Effector CD4-positive, alpha-beta T cell (primary cell): Measurements from ENCODE around the gene DCAF17.
"Not testable (repeated sequence)": the region's sequence is repeated elsewhere in the genome, so short reads cannot be mapped to it uniquely, and the experiment has no call there.

Experiments used
- DNase-seq: peaks from one replicate; pipeline ENCODE4 v3.0.0-alpha.2; 2020

The DCAF17 gene

GRCh38 chr2:171460537-171460936 lies 26.5 kb downstream of the DCAF17 start:
- DNase-seq: no peak

- DNase-seq: no peak
Measured at GRCh38 chr2:171469176-171469575, 35.1 kb downstream of the DCAF17 start.

- DNase-seq: no peak
Measured at GRCh38 chr2:171470129-171470528, 36.1 kb downstream of the DCAF17 start.

GRCh38 chr2:171475979-171476378 lies 42.0 kb downstream of the DCAF17 start:
- DNase-seq: no peak

GRCh38 chr2:171478345-171478744 lies 44.3 kb downstream of the DCAF17 start:
- no peak for DNase-seq

GRCh38 chr2:171479154-171479814 lies 45.3 kb downstream of the DCAF17 start:
- DNase-seq: no peak

GRCh38 chr2:171480908-171481307 lies 46.9 kb downstream of the DCAF17 start:
- DNase-seq: no peak

GRCh38 chr2:171482308-171482707 lies 48.3 kb downstream of the DCAF17 start:
- no peak for DNase-seq

GRCh38 chr2:171482877-171483276 lies 48.9 kb downstream of the DCAF17 start:
- DNase-seq: no peak

- DNase-seq: no peak
Measured at GRCh38 chr2:171483793-171484192, 49.8 kb downstream of the DCAF17 start.

GRCh38 chr2:171485116-171485515 lies 51.1 kb downstream of the DCAF17 start:
- no peak for DNase-seq

- no peak for DNase-seq
Measured at GRCh38 chr2:171487201-171487600, 53.2 kb downstream of the DCAF17 start.

- DNase-seq: no peak
Measured at GRCh38 chr2:171487803-171488259, 53.8 kb downstream of the DCAF17 start.

GRCh38 chr2:171490577-171490976 lies 56.6 kb downstream of the DCAF17 start:
- DNase-seq: no peak

GRCh38 chr2:171491292-171491691 lies 57.3 kb downstream of the DCAF17 start:
- no peak for DNase-seq

GRCh38 chr2:171492664-171493063 lies 58.6 kb downstream of the DCAF17 start:
- DNase-seq: no peak

GRCh38 chr2:171497664-171498063 lies 63.6 kb downstream of the DCAF17 start:
- DNase-seq: not testable (repeated sequence)

GRCh38 chr2:171505374-171505773 lies 71.3 kb downstream of the DCAF17 start:
- DNase-seq: no peak

- no peak for DNase-seq
Measured at GRCh38 chr2:171509945-171510731, 76.1 kb downstream of the DCAF17 start.

GRCh38 chr2:171512014-171512413 lies 78.0 kb downstream of the DCAF17 start:
- no peak for DNase-seq

GRCh38 chr2:171512683-171513195 lies 78.7 kb downstream of the DCAF17 start:
- DNase-seq: no peak

GRCh38 chr2:171513719-171514160 lies 79.7 kb downstream of the DCAF17 start:
- DNase-seq: no peak

GRCh38 chr2:171514908-171515582 lies 81.0 kb downstream of the DCAF17 start:
- DNase-seq: no peak
